B cell (primary cell): ENCODE measurements around the gene CRNN. TPM values are rescaled to one million over a fixed set of nuclear protein-coding genes. Genes with fewer than 3 reads are reported as not detected.

Experiments used
- ATAC-seq: fragments of 200-7000 bp; cut with Tn5 transposase; one replicate; pipeline ENCODE4 v1.10.0; 2021; ENCODE audit warnings: low read depth, mild to moderate bottlenecking, moderate number of reproducible peaks, moderate library complexity
- CTCF ChIA-PET: fragments of 350-600 bp; sonication (Branson Sonifier 250); formaldehyde crosslinking; loops from one replicate; lab custom pipeline; 2021; ENCODE audit warnings: antibody characterized with exemption, inconsistent platforms; lab: Charles Lee
- POLR2A ChIA-PET: fragments of 350-600 bp; sonication (Branson Sonifier 250); formaldehyde crosslinking; loops from one replicate; lab custom pipeline; 2021; ENCODE audit warnings: antibody characterized with exemption; lab: Charles Lee
- DNase-seq: peaks from one replicate; pipeline ENCODE4 v3.0.0; 2013
- H2AFZ ChIP-seq: 2 replicates; pipeline ENCODE4 v1.6.1; 2012; ENCODE audit warnings: mild to moderate bottlenecking, low read depth, low read length; ENCODE audit not compliant: insufficient read depth, poor library complexity, severe bottlenecking
- H3K27ac ChIP-seq, 2 donors: 1 replicate in 1 of 2; 2 replicates in 1 of 2; pipeline ENCODE4 v1.5.1; 2012 to 2013; ENCODE audit warnings: low read length in 2 of 2, mild to moderate bottlenecking in 2 of 2, moderate library complexity in 1 of 2
- H3K27me3 ChIP-seq, 4 experiments: fragments of 200-600 bp in 1 of 4; sonication (generic) in 1 of 4; replicated peaks in 1 of 4; 1 replicate in 2 of 4; 2 replicates in 2 of 4; pipeline versions ENCODE4 v1.6.1 to v1.7.0; 2013 to 2016; ENCODE audit warnings: low read length in 3 of 4, mild to moderate bottlenecking in 2 of 4, mixed read lengths in 1 of 4, moderate library complexity in 1 of 4; ENCODE audit not compliant: insufficient read depth in 4 of 4, control insufficient read depth in 3 of 4; ENCODE audit errors: control extremely low read depth in 1 of 4
- H3K36me3 ChIP-seq, 2 experiments: replicated peaks in 1 of 2; 1 replicate in 1 of 2; 2 replicates in 1 of 2; pipeline versions ENCODE4 v1.6.1 to v1.7.1; 2013; ENCODE audit warnings: low read length in 1 of 2; ENCODE audit not compliant: insufficient read depth in 2 of 2, control insufficient read depth in 1 of 2; ENCODE audit errors: control extremely low read depth in 1 of 2, extremely low read depth in 1 of 2
- H3K4me1 ChIP-seq, 2 donors: fragments of 200-600 bp in 1 of 2; sonication (generic) in 1 of 2; 1 replicate in 1 of 2; 2 replicates in 1 of 2; pipeline versions ENCODE4 v1.5.1 to v1.6.1; 2013 to 2017; ENCODE audit warnings: low read length in 2 of 2; ENCODE audit not compliant: control insufficient read depth in 2 of 2, insufficient read depth in 2 of 2
- H3K4me2 ChIP-seq: replicated peaks from 2 replicates; pipeline ENCODE3; 2012; ENCODE audit warnings: mild to moderate bottlenecking, low read depth, low read length; ENCODE audit not compliant: poor library complexity, severe bottlenecking
- H3K4me3 ChIP-seq, 5 experiments: fragments of 200-600 bp in 1 of 5; sonication (generic) in 1 of 5; 1 replicate in 3 of 5; 2 replicates in 2 of 5; pipeline versions ENCODE4 v1.5.1 to v1.7.0; 2011 to 2016; ENCODE audit warnings: low read length in 4 of 5, mild to moderate bottlenecking in 4 of 5, low read depth in 2 of 5, control low read depth in 1 of 5, moderate library complexity in 1 of 5; ENCODE audit not compliant: insufficient read depth in 1 of 5; ENCODE audit errors: control extremely low read depth in 1 of 5, extremely low read depth in 1 of 5
- H3K79me2 ChIP-seq: fragments of 200-600 bp; sonication (generic); one replicate; pipeline ENCODE4 v1.6.0; 2016; ENCODE audit warnings: low read length; ENCODE audit not compliant: control insufficient read depth, insufficient read depth
- H3K9ac ChIP-seq: fragments of 200-600 bp; sonication (generic); 2 replicates; pipeline ENCODE4 v1.6.1; 2017; ENCODE audit warnings: mild to moderate bottlenecking, low read length, moderate library complexity
- H3K9me3 ChIP-seq, 3 donors: one replicate each; pipeline versions ENCODE4 v1.6.1 to v1.7.1; 2013; ENCODE audit warnings: low read length in 2 of 3; ENCODE audit not compliant: control insufficient read depth in 2 of 3, insufficient read depth in 1 of 3; ENCODE audit errors: control extremely low read depth in 1 of 3
- H4K20me1 ChIP-seq: 2 replicates; pipeline ENCODE4 v1.6.0; 2012; ENCODE audit warnings: mild to moderate bottlenecking, low read length; ENCODE audit not compliant: insufficient read depth, control insufficient read depth, poor library complexity, severe bottlenecking
- H3K27ac Mint-ChIP-seq: one replicate; pipeline ENCODE4 v1.8.0; 2021; ENCODE audit warnings: mixed read lengths
- H3K27me3 Mint-ChIP-seq: one replicate; pipeline ENCODE4 v1.8.0; 2021; ENCODE audit warnings: mixed read lengths
- H3K4me1 Mint-ChIP-seq: one replicate; pipeline ENCODE4 v1.8.0; 2021; ENCODE audit warnings: mixed read lengths
- H3K4me3 Mint-ChIP-seq: one replicate; pipeline ENCODE4 v1.8.0; 2021; ENCODE audit warnings: mixed read lengths
- H3K9me3 Mint-ChIP-seq: one replicate; pipeline ENCODE4 v1.8.0; 2022; ENCODE audit warnings: mixed read lengths; ENCODE audit not compliant: insufficient read depth
- EZH2 ChIP-seq: IDR thresholded peaks from 2 replicates; pipeline ENCODE4 v1.6.1; 2012; ENCODE audit warnings: borderline replicate concordance, low read depth, mild to moderate bottlenecking, moderate library complexity, low read length; ENCODE audit not compliant: insufficient read depth, poor library complexity, severe bottlenecking
- WGBS: methylation state at CpG from one replicate; pipeline ENCODE4 v1.1.5; 2013; ENCODE audit warnings: missing lambda C conversion rate; ENCODE audit not compliant: insufficient coverage; 5-methylcytosine and 5-hydroxymethylcytosine counted together
- intact Hi-C: fragments of 100-400 bp; cut with micrococcal nuclease; formaldehyde crosslinking; loops from one replicate; pipeline ENCODE4 v1.10.0; 2022
- polyA plus RNA-seq: library from polyadenylated mRNA; depleted of rRNA; stranded (reverse); fragments of >200 nt; gene quantifications from 2 replicates; pipeline ENCODE4 v1.2.3, GENCODE V29; 2012
- total RNA-seq, 2 donors: library from RNA; stranded (reverse); fragments of 120-200 nt in 1 of 2; gene quantifications; 1 replicate in 1 of 2; 2 replicates in 1 of 2; pipeline versions ENCODE4 v1.2.3 to v1.2.4, GENCODE V29; 2013 to 2022
- TF ChIP-seq, protein P1 (sequence below): fragments of 200-600 bp; IDR thresholded peaks from one replicate; pipeline ENCODE4 v1.8.0; 2022; ENCODE audit warnings: antibody characterized with exemption, mild to moderate bottlenecking

CRNN gene
- total and polyA plus RNA-seq, 2 donors (not counting 1 experiment from before 2014, with no cell fraction given): not detected

DNA sequence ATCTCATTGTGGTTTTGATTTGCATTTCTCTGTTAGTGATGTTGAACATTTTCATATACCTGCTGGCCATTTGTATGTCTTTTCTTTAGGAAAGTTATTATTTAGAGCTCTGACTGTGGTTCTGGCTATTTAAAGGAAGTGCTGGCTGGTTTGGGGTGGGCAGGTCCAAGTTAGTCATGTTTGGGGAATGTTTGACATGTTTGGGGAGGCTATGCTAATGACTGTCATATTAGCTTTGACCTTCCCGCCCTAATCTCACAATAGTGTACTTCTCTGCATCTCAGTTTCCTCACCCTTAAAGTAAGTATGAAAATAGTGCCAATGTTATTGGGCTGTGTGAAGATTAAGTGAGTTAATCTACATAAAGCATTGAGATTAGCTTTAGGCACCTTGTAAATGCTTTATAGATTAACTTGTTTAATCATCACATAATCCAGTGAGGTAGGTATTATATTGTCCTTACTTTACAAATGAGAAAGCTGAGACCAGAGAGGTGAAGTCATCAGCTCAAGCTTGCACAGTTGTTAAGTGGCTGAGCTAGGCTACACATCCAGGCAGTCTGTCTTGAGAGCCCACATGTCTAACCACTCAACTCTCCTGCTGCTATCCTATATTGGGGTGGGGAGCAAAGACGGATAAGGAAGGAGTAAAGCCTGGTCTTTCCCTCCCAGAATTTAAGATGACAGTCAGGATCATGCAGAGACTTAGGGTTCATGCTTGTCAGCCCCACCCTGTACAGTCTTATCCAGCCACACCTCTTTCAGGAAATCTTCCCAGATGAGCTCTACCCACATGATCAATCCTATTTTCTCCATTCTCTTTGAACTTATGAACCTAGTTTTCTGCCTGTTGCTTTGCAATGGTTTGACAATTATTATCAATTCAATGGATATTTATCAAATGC, 22.8 kb upstream of the CRNN start:
- no peaks in the 10 kb centered on the region for H4K20me1 ChIP-seq
- no peak for DNase-seq
- H3K27ac ChIP-seq: no peak overlapping the region
- no peaks in the 10 kb centered on the region for H3K79me2 ChIP-seq
- Mint-ChIP-seq H3K4me3 (no peak overlapping the region), H3K4me1 (peaks cover 2% of the 10 kb centered on the region), H3K9me3 (no peaks in the 10 kb centered on the region), H3K27me3 (peaks cover 30% of the 10 kb centered on the region), H3K27ac (no peak overlapping the region)
- H3K9me3 ChIP-seq: no peaks in the 10 kb centered on the region
- no peak overlapping the region for H3K9ac ChIP-seq
- ChIA-PET POLR2A (no interaction called here), CTCF (interaction anchor here (0.9 to 1.1 kb wide), 2 partner anchors 12 to 22 kb away, joined by 3 to 5 read pairs; no protein-coding TSS in a partner anchor)
- peaks cover 0 to 19% (median 3%) of the 10 kb centered on the region in 4 experiments for H3K27me3 ChIP-seq
- no peak for ATAC-seq
- no peak overlapping the region for H2AFZ ChIP-seq
- peaks cover 0 to 3% of the 10 kb centered on the region in 2 donors for H3K4me1 ChIP-seq
- WGBS: 100% methylated on average over 1 of the region's 2 CpGs
- TF ChIP-seq, protein P1, sequence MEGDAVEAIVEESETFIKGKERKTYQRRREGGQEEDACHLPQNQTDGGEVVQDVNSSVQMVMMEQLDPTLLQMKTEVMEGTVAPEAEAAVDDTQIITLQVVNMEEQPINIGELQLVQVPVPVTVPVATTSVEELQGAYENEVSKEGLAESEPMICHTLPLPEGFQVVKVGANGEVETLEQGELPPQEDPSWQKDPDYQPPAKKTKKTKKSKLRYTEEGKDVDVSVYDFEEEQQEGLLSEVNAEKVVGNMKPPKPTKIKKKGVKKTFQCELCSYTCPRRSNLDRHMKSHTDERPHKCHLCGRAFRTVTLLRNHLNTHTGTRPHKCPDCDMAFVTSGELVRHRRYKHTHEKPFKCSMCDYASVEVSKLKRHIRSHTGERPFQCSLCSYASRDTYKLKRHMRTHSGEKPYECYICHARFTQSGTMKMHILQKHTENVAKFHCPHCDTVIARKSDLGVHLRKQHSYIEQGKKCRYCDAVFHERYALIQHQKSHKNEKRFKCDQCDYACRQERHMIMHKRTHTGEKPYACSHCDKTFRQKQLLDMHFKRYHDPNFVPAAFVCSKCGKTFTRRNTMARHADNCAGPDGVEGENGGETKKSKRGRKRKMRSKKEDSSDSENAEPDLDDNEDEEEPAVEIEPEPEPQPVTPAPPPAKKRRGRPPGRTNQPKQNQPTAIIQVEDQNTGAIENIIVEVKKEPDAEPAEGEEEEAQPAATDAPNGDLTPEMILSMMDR: no peak
- no peak for TF ChIP-seq EZH2
- no peaks in the 10 kb centered on the region for H3K36me3 ChIP-seq
- no peak overlapping the region for H3K4me3 ChIP-seq
- no peak overlapping the region for H3K4me2 ChIP-seq
- intact Hi-C loops: no loop called here

DNA sequence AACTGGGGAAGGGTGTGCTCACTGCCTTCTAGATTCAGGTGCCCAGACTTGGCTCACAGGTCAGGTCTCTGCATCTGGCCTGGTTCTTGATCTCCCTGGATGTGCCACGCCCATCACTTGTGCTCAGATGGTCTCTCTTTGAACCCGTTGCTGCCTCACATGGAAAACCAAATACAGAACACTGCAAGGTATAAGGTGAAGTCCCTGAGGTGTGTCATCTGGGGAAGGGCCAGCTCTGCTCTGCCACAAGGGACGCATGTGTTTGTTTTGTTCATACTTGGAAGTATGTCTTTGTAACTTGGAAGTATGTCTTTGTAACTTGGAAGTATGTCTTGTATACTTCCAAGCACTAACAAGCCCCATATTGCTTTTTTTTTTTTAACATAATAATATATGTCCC, 13.4 kb upstream of the CRNN start:
- CTCF ChIA-PET: interaction anchor here (1.0 kb wide), 1 partner anchor 13 kb away, joined by 4 read pairs; no protein-coding TSS in a partner anchor
- Histone ChIP-seq H3K4me2 (no peak overlapping the region), H3K4me3 (no peak overlapping the region), H3K27ac (no peak overlapping the region), H3K36me3 (no peaks in the 10 kb centered on the region), H2AFZ (no peak overlapping the region), H3K9ac (no peak overlapping the region), H3K9me3 (peaks cover 0 to 19% (median 8%) of the 10 kb centered on the region in 3 donors), H3K4me1 (no peaks in the 10 kb centered on the region), H3K79me2 (no peaks in the 10 kb centered on the region), H3K27me3 (no peaks in the 10 kb centered on the region), H4K20me1 (no peaks in the 10 kb centered on the region)
- TF ChIP-seq EZH2: no peak
- TF ChIP-seq, protein P1: no peak
- no peaks in the 10 kb centered on the region for H3K4me1 Mint-ChIP-seq
- no peaks in the 10 kb centered on the region for H3K27me3 Mint-ChIP-seq
- POLR2A ChIA-PET: no interaction called here
- no peak for DNase-seq
- WGBS: 77% methylated on average over 2 of the region's 3 CpGs
- ATAC-seq: no peak
- no peak overlapping the region for H3K4me3 Mint-ChIP-seq
- peaks cover 5% of the 10 kb centered on the region for H3K9me3 Mint-ChIP-seq
- intact Hi-C loops: no loop called here
- H3K27ac Mint-ChIP-seq: no peak overlapping the region
